ENCODE results near the gene EPO. TPM values are rescaled to one million over a fixed set of nuclear protein-coding genes. Genes with fewer than 3 reads are reported as not detected.

EPO gene
- total RNA-seq, 2 donors from 2014 or later = not detected

GRCh38 chr7:100765250-100765649 is 45.0 kb downstream of the EPO start:
- DNase-seq = no peak
- intact Hi-C loops (cut with DNase I) = no loop called here
- ATAC-seq = no peak

GRCh38 chr7:100768784-100769183 is 48.5 kb downstream of the EPO start:
- no peak for ATAC-seq
- intact Hi-C loops (cut with DNase I) = no loop called here
- no peak for DNase-seq

Other genes with a start within 250 kb of the EPO start
- gene TSC22D4, start 241.3 kb upstream of the EPO start, total RNA-seq = 10 to 100 TPM; 31.3 to 36.2 TPM
- under 1 TPM; 0.59 to 0.97 TPM for gene NYAP1, start 236.5 kb upstream of the EPO start, total RNA-seq
- gene AGFG2, start 181.3 kb upstream of the EPO start, total RNA-seq = 10 to 100 TPM; 21.0 to 24.3 TPM
- 1 to 10 TPM in 1 of 2 donors, under 1 TPM in 1; 0.58 to 1.5 TPM for gene SAP25, start 146.6 kb upstream of the EPO start, total RNA-seq
- 10 to 100 TPM; 28.2 to 32.6 TPM for gene LRCH4, start 134.3 kb upstream of the EPO start, total RNA-seq
- under 1 TPM; 0.31 to 0.62 TPM for gene FBXO24, start 134.1 kb upstream of the EPO start, total RNA-seq
- gene PCOLCE, start 118.1 kb upstream of the EPO start, total RNA-seq = 10 to 100 TPM; 51.8 to 96.5 TPM
- gene MOSPD3, start 107.9 kb upstream of the EPO start, total RNA-seq = 10 to 100 TPM; 11.0 to 13.3 TPM
- under 1 TPM; 0.29 to 0.79 TPM for gene TFR2, start 78.9 kb upstream of the EPO start, total RNA-seq
- gene ACTL6B, start 64.0 kb upstream of the EPO start, total RNA-seq = not detected
- 100 to 1,000 TPM; 125 to 153 TPM for gene GNB2, start 46.7 kb upstream of the EPO start, total RNA-seq
- gene GIGYF1, start 26.2 kb upstream of the EPO start, total RNA-seq = 10 to 100 TPM; 25.8 to 31.0 TPM
- 10 to 100 TPM; 23.2 to 29.0 TPM for gene POP7, start 14.3 kb upstream of the EPO start, total RNA-seq
- not detected for gene ZAN, start 13.1 kb downstream of the EPO start, total RNA-seq
- 10 to 100 TPM; 27.5 to 46.8 TPM for gene EPHB4, start 107.1 kb downstream of the EPO start, total RNA-seq
- 10 to 100 TPM; 13.4 to 14.7 TPM for gene SLC12A9, start 132.2 kb downstream of the EPO start, total RNA-seq
- 10 to 100 TPM; 36.5 to 48.0 TPM for gene TRIP6, start 146.9 kb downstream of the EPO start, total RNA-seq
- gene SRRT, start 154.6 kb downstream of the EPO start, total RNA-seq = 10 to 100 TPM; 65.1 to 87.0 TPM
- 1 to 10 TPM; 2.7 to 4.3 TPM for gene UFSP1, start 169.2 kb downstream of the EPO start, total RNA-seq
- 10 to 100 TPM in 1 of 2 donors, 1 to 10 TPM in 1; 8.5 to 30.9 TPM for gene ACHE, start 175.4 kb downstream of the EPO start, total RNA-seq
- under 1 TPM; 0.35 to 0.76 TPM for gene MUC3A, start 229.1 kb downstream of the EPO start, total RNA-seq
- under 1 TPM; 0.35 to 0.39 TPM for gene MUC12, start 249.1 kb downstream of the EPO start, total RNA-seq